ELR (cell line): ENCODE data around the gene MGAT4B.
A peak's percentile ranks its signal among the peaks of the same experiment; 100 is the strongest.
"Not testable (repeated sequence)": the region's sequence is repeated elsewhere in the genome, so short reads cannot be mapped to it uniquely, and the experiment has no call there.

Experiments
- DNase-seq: peaks from one replicate; pipeline ENCODE4 v3.0.0-alpha.2; 2015; ENCODE audit warnings: low read depth

The MGAT4B gene

GRCh38 chr5:179806250-179807048, at the start of gene MGAT4B:
TSS of gene MGAT4B (minus strand) at chr5:179806866. CDS start at chr5:179806583, 283 bp downstream.
- DNase-seq: peak; percentile 82

GRCh38 chr5:179854356-179854755, 47.7 kb upstream of the MGAT4B start:
- DNase-seq: no peak

DNA sequence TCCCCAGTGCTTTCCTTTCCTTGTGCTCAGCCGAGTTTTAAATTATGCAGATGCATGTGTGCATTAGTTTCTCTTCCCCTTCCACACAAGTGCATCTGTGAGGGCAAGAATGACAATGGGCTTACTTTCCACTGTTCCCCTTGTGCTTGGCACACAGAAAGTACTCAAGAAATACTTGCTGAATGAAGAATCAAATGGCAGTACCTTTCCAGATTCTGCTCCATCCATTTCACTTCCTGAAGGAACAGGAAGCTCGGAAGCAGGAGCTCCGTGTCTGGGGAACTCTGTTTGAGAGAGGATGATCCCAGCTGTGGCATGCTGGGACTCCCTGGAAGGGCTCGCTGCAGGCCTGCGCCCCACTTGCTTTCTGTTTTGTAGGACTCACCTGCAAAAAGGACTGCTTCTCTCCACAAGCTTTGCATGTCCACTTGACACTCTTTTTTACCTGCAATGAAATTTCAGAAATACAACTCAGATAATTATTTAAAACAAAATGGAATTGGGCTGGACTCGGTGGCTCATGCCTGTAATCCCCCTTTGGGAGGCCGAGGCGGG, 46.4 kb upstream of the MGAT4B start:
- no peak for DNase-seq

DNA sequence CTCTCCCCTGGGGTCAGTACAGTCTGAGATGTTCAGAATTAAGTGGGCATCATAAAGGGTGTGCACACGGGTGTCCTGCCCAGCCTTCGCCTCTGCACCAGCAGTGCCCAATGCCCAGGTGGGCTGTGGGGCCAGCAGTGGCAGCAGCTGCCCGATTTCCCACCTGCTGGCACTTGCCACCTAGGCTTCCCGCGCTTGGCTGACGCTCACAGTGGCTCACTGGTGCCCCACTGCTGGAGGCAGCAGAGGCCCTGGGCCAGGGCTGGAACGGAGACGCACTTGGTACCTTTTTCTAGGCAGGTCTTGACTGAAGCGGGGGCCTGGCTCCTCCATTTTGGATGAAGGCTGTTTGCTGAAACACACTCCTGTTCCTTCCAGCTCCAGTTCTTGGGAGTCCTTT, 35.0 kb upstream of the MGAT4B start:
- DNase-seq: no peak

- no peak for DNase-seq
Observed at GRCh38 chr5:179840766-179841165, 34.1 kb upstream of the MGAT4B start.

- no peak for DNase-seq
Observed at GRCh38 chr5:179840321-179840720, 33.7 kb upstream of the MGAT4B start.

GRCh38 chr5:179839328-179840256, 32.9 kb upstream of the MGAT4B start:
- no peak for DNase-seq

DNA sequence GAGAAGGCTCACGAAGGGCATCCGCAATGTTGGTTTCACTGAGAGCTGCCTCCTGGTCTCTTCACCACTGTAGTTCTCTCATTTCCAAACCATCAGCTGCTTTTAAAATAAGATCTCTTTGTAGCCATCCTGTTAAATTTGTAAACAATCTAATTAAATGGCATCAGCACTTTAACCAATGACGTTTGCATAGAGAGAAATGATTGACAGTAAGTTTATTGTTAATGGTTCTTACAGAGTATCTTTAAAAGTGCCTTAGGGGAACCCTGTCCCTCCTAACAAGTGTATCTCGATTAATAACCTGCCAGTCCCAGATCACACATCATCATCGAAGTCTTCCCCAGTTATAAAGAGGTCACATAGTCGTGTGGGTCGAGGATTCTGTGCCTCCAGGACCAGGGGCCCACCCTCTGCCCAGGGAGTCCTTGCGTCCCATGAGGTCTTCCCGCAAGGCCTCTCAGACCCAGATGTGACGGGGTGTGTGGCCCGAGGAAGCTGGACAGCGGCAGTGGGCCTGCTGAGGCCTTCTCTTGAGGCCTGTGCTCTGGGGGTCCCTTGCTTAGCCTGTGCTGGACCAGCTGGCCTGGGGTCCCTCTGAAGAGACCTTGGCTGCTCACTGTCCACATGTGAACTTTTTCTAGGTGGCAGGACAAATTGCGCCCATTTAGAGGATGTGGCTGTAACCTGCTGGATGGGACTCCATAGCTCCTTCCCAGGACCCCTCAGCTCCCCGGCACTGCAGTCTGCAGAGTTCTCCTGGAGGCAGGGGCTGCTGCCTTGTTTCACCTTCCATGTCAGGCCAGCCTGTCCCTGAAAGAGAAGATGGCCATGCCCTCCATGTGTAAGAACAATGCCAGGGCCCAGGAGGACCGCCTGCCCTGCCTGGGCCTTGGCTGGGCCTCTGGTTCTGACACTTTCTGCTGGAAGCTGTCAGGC, 30.7 kb upstream of the MGAT4B start:
- DNase-seq: no peak

DNA sequence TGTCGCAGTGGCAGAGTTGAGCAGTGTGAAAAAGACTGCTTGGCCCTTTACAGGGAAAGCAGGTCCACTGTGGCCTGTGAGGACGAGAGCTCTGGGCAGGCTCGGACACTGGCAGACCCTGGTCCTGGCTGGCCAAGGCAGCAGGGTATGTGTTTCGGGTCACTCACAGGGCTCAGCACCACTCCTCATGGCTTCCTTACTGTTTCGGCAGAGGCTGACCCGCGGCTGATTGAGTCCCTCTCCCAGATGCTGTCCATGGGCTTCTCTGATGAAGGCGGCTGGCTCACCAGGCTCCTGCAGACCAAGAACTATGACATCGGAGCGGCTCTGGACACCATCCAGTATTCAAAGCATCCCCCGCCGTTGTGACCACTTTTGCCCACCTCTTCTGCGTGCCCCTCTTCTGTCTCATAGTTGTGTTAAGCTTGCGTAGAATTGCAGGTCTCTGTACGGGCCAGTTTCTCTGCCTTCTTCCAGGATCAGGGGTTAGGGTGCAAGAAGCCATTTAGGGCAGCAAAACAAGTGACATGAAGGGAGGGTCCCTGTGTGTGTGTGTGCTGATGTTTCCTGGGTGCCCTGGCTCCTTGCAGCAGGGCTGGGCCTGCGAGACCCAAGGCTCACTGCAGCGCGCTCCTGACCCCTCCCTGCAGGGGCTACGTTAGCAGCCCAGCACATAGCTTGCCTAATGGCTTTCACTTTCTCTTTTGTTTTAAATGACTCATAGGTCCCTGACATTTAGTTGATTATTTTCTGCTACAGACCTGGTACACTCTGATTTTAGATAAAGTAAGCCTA, 29.8 kb upstream of the MGAT4B start:
- peak; percentile 68 for DNase-seq

DNA sequence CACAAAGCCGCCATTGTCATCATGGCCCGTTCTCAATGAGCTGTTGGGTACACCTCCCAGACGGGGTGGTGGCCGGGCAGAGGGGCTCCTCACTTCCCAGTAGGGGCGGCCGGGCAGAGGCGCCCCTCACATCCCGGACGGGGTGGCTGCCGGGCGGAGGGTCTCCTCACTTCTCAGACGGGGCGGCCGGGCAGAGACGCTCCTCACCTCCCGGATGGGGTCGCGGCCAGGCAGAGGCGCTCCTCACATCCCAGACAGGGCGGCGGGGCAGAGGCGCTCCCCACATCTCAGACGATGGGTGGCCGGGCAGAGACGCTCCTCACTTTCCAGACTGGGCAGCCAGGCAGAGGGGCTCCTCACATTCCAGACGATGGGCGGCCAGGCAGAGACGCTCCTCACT, 28.2 kb upstream of the MGAT4B start:
- not testable (repeated sequence) for DNase-seq

DNA sequence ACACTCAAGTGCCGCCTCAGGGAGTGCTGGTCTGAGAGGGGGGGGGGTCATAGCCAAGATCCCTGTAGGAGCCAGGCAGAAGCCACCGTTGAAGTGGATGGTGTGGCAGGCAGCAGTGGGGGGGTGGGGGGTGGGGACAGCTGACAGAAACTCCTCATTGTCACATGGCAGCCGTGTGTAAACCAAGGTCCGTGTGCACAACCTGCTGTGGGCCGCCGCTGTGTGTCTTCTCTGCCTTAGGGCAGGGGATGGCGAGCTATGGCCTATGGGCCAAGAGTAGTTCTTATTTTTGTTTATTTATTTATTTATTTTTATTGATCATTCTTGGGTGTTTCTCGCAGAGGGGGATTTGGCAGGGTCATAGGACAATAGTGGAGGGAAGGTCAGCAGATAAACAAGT, 27.5 kb upstream of the MGAT4B start:
- DNase-seq: no peak

DNA sequence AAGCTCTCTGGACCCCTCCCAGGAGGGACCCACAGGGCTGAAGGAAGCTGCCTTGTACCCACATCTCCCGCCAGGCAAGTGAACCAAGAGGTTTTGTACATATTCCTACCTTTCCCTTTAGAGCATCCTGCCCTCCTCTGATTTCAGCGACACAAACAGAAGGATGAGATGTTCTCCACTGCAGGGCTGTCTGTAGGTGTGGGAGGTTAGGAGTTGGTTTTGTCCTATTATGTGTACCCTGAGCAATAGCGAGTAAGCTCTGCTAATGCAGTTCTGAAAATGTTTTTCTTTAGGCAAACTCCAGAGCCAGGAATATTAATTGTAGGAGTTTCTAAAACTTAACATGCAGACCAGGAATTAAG, 27.0 kb upstream of the MGAT4B start:
- no peak for DNase-seq

- no peak for DNase-seq
Observed at GRCh38 chr5:179833056-179833708, 26.5 kb upstream of the MGAT4B start.

GRCh38 chr5:179832039-179832745, 25.5 kb upstream of the MGAT4B start:
- DNase-seq: no peak

DNA sequence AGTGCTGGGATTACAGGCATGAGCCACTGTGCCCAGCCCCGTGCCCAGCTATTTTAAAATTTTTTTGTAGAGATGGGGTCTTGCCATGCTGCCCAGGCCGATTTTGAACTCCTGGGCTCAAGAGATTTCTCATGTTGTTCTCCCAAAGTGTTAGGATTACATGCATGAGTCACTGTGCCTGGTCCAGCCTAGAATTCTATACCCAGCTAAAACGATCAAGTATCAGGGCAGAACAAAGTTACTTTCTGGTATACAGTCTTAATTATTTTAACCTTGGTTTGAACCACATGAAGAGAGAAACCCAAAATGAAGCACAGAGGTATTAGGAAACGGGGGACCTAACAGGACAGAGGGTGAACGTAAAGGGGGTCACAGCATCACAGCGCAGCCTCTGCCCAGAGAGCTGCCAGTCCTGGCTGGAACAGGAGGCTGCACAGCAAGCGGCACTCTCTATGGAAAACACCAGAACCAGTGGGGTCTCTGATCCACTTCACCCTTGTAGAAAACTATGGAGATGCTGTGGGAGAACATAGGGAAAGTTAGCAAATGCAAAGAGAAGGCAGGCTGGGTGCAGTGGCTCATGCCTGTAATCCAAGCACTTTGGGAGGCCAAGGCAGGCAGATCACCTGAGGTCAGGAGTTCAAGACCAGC, 24.3 kb upstream of the MGAT4B start:
- no peak for DNase-seq

DNA sequence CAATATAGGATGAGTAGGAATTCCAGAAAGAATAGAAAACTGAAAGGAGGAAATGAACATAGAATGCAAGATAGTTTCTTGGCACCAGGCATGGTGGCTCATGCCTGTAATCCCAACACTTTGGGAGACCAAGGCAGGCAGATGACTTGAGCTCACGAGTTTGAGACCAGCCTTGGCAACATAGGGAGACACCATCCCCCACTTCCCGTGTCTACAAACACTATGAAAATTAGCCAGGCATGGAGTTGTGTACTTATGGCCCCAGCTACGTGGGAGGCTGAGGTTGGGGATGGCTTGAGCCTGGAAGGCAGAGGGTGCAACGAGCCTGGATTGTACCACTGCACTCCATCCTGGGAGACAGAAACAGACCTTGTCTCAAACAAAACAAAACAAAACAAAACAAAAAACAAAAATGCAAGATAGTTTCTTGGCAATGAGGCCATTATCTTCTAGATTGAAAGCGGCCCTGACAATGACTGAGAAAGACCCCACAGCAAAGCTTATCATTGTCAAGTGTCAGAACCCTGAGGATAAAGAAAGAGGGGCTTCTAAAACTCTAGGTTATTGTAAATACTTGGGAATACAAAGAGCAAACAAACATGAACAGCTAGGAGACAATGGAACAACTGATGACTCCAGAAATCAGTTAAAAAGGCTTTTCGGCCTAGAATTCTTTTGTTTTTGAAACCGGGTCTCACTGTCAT, 23.2 kb upstream of the MGAT4B start:
- DNase-seq: no peak

DNA sequence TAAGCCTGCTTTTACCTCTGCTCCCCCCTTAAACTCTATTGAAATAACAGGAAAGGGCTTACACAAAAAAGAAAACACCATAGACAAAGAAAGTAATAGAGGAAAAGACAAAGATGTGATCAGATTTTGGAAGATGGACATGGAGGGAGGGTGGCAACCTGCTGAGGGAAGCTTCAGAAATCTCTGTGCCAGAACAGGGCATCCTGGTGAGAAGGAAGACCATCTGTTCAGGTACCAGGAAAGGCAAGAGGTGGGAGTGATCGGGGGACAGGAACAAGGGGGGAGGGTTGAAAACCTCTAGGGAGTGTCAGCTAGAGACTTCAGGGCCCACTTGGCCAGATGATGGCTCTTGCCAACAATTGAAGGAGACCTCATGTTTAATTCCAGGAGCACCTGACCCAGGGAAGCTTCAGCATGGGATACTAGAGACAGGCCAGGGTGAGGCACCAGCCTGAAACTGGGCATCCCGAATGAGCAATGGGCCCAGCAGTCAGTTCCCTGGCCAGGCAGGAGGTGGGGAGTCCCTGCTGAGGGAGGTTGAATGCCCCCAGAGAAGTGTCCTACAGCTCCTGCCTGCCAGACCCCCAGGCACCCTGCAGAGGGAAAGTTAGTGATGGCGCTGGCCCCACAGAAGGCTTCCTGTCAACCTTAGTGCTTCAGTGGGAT, 22.2 kb upstream of the MGAT4B start:
- no peak for DNase-seq

GRCh38 chr5:179827680-179828079, 21.0 kb upstream of the MGAT4B start:
- DNase-seq: peak; percentile 82
